Tibial artery (tissue), 4 donors: ENCODE measurements around the gene SF3B2.

Experiments
- DNase-seq, 2 donors: peaks; one replicate each; pipeline ENCODE4 v3.0.0-alpha.2; 2019
- H3K27ac ChIP-seq, 2 donors: fragments of 200-600 bp; sonication (generic) in 1 of 2; 1 replicate in 1 of 2; 2 replicates in 1 of 2; pipeline ENCODE4 v1.5.1; 2018 to 2019; ENCODE audit warnings: mild to moderate bottlenecking in 1 of 2
- H3K27me3 ChIP-seq, 2 donors: fragments of 200-600 bp; sonication (generic) in 1 of 2; one replicate each; pipeline versions ENCODE4 v1.5.1 to v1.6.0; 2016 to 2019
- H3K36me3 ChIP-seq, 3 donors: fragments of 200-600 bp; sonication (generic) in 2 of 3; one replicate each; pipeline ENCODE4 v1.5.1; 2016 to 2019; ENCODE audit warnings: mild to moderate bottlenecking in 2 of 3
- H3K4me1 ChIP-seq, 4 donors: fragments of 200-600 bp; sonication (generic) in 2 of 4; 1 replicate in 3 of 4; 2 replicates in 1 of 4; pipeline ENCODE4 v1.5.1; 2016 to 2019
- H3K4me3 ChIP-seq, 2 donors: fragments of 200-600 bp; sonication (generic) in 1 of 2; 1 replicate in 1 of 2; 2 replicates in 1 of 2; pipeline ENCODE4 v1.5.1; 2018 to 2019; ENCODE audit warnings: mild to moderate bottlenecking in 2 of 2
- H3K9me3 ChIP-seq, 3 donors: fragments of 200-600 bp; sonication (generic) in 1 of 3; one replicate each; pipeline ENCODE4 v1.5.1; 2016 to 2019
- intact Hi-C: fragments of 100-400 bp; cut with DNase I; formaldehyde crosslinking; loops from one replicate; pipeline ENCODE4 v1.15.0; 2023; ENCODE audit warnings: low total_unique reads
- TF ChIP-seq, protein P1 (sequence below), 2 experiments: fragments of 200-600 bp in 1 of 2; fragments of 450-650 bp in 1 of 2; IDR thresholded peaks; one replicate each; pipeline ENCODE4 v1.5.1; 2017 to 2019; ENCODE audit warnings: antibody characterized with exemption in 2 of 2, mild to moderate bottlenecking in 1 of 2, moderate library complexity in 1 of 2

SF3B2 gene

DNA sequence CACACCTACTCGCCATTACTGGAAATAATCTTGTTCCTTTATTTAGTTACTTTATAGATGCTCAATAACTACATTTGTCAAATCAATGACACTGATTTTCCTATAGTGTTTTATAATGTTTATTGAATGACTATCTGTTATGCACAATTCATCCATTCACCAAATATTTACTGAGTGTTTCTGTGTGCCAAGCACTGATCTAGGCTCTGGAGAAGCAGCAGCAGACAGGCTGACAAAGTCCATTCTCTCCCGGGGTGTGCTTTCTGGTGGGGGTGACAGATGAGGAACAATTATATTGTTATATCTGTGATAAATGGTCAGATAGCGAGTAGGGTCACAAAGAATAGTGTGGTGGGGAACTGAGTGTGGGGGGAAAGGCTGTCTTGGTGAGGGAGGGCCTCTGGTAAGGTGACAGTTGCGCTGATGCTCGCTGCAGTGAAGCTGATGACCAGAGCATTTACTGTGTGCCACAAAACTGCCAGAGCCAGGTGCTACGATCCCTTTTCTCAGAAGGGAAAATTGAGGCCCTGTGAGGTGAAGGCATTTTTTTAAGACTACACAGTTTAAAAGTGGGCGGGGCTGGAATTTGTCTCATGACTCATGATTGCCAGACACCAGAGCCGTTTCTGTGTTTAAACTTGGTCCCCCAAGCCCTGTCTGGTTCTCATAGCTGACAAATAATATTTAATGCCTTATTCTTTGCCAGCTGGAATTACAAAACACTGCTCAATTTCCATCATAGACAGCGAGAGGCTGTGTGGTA is 28.1 kb downstream of the SF3B2 start:
- intact Hi-C loops, result no loop called here
- TF ChIP-seq, protein P1, sequence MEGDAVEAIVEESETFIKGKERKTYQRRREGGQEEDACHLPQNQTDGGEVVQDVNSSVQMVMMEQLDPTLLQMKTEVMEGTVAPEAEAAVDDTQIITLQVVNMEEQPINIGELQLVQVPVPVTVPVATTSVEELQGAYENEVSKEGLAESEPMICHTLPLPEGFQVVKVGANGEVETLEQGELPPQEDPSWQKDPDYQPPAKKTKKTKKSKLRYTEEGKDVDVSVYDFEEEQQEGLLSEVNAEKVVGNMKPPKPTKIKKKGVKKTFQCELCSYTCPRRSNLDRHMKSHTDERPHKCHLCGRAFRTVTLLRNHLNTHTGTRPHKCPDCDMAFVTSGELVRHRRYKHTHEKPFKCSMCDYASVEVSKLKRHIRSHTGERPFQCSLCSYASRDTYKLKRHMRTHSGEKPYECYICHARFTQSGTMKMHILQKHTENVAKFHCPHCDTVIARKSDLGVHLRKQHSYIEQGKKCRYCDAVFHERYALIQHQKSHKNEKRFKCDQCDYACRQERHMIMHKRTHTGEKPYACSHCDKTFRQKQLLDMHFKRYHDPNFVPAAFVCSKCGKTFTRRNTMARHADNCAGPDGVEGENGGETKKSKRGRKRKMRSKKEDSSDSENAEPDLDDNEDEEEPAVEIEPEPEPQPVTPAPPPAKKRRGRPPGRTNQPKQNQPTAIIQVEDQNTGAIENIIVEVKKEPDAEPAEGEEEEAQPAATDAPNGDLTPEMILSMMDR (IDR thresholded peaks at IDR 0.05), result no peak
- no peak overlapping the region for H3K4me3 ChIP-seq

DNA sequence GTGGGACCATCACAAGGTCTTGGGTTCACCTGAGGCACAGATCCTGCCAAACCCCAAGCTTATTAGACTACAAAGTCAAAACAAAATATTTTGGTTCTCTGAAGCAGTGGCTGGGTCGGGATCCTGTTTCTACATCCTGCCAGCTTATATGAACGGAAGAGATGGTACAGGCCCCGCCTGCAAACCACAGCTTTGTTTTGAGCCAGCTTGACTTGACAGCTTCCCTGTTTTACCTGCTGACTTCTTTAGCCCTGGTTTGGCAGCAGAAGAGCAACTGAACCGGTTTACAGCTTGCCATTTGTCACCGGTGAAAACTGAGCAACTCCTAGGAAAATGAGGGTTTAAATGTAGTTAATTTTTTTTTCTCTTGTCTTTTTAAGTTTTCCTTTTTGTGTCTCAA is 29.3 kb downstream of the SF3B2 start:
- Histone ChIP-seq H3K27ac (peak overlapping the region; percentile 53 to 68), H3K4me3 (no peak overlapping the region), H3K4me1 (peaks cover 0 to 71% (median 54%) of the 10 kb centered on the region in 4 donors), H3K27me3 (no peaks in the 10 kb centered on the region), H3K9me3 (no peaks in the 10 kb centered on the region), H3K36me3 (no peaks in the 10 kb centered on the region)
- TF ChIP-seq, protein P1 (IDR thresholded peaks at IDR 0.05), result no peak
- DNase-seq, result peak; percentile 61 to 69
- intact Hi-C loops, result no loop called here

More for the DNA sequence above, 28.1 kb downstream of the SF3B2 start:
- peaks cover 0 to 69% (median 56%) of the 10 kb centered on the region in 4 donors for H3K4me1 ChIP-seq
- peaks cover 0 to 2% (median 0%) of the 10 kb centered on the region in 3 donors for H3K36me3 ChIP-seq
- H3K27me3 ChIP-seq, result no peaks in the 10 kb centered on the region
- H3K9me3 ChIP-seq, result no peaks in the 10 kb centered on the region
- H3K27ac ChIP-seq, result peak overlapping the region; percentile 53 to 68
- DNase-seq, result peak; percentile 82 to 84

DNA sequence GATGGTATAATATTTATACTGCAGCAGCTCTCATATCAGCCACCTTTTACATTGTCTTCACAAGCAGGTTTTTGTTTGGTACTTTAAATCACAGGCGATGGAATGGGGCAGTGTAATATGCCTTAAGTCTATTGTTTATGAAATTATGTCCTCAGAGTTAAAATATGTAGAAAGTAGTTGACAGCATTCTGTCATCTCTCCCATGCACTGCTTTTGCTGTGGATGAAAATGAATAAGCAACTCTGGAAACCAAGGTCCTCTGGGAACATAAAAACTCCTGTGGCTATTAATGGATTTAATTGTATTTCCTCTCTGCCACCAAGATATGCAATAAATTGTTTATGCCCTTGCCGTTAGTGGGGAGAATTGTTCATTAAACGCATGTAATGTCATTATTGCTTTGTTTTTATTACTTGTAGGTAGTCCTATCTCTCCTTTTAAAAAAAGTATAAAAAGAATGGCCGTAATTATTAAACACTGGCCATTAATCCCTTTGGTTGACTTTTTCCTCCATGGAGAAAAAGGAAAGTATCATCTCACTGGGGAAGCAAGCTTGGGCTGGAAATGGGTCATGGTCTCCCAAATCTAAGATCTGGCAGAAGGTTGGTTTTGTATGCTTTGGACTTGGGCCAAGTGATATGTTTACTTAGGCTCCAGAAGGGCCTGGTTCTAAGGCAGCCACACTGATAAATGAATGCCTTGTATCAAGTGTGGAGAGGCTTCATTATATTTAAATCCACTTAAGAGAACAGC is 31.0 kb downstream of the SF3B2 start:
- peak overlapping the region; percentile 5 to 43 for H3K27ac ChIP-seq
- DNase-seq, result no peak
- no peaks in the 10 kb centered on the region for H3K27me3 ChIP-seq
- TF ChIP-seq, protein P1 (IDR thresholded peaks at IDR 0.05), result no peak
- intact Hi-C loops, result no loop called here
- H3K4me3 ChIP-seq, result no peak overlapping the region
- no peaks in the 10 kb centered on the region for H3K9me3 ChIP-seq
- H3K36me3 ChIP-seq, result no peaks in the 10 kb centered on the region
- H3K4me1 ChIP-seq, result peaks cover 0 to 63% (median 49%) of the 10 kb centered on the region in 4 donors

DNA sequence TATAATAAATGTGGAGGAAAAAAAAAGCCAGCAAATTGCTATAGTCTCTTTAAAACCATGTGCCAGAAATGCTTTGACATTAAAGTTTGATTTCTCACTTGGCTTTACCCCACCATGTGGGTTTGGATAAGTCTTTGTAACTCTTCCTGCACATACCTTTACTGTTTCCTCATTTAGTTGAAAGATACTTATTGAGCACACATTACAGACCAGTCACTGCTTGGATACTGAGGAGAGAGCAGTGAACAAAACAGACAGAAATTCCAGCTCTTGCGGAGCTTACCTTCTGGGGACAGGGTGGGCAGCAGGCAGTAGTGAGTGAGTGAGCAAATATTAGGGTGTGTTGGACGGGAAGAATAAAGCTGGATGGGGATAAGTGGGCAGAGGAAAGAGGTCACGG is 31.6 kb downstream of the SF3B2 start:
- Histone ChIP-seq H3K4me3 (no peak overlapping the region), H3K27ac (peak overlapping the region; percentile 5 to 43), H3K4me1 (peaks cover 0 to 63% (median 49%) of the 10 kb centered on the region in 4 donors), H3K9me3 (no peaks in the 10 kb centered on the region), H3K27me3 (no peaks in the 10 kb centered on the region), H3K36me3 (no peaks in the 10 kb centered on the region)
- intact Hi-C loops, result no loop called here
- TF ChIP-seq, protein P1 (IDR thresholded peaks at IDR 0.05), result no peak
- no peak for DNase-seq

DNA sequence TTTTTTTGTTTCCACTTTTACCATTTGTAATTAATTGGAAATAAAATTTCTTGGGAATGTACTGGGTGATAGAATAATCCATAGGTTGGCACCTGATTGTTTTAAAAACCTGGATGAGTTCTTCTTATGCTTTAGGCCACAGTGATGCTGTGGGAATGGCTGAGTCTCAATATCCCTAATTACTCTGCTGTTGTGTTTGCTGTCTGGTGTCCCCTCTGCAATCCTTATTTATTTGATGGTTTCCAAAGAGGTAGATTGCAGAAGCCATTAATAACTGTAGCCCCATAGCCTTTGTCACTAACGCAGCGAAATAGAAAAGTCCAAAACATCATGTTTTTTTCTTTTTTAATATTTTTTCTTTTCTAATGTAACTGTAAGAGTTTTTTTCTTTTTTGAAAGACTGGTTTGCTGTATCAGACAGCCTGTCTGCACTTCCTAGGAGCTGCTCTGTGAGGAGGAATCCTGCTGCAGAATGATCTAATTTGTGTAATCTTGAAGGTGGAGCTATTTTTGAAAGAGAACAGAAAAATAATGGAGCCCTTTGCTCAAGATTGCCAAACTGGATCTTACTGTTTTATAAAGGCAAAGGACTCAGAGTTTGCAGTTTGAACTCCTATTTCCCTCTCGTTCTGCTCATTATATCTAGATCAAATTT is 32.8 kb downstream of the SF3B2 start:
- no peak overlapping the region for H3K4me3 ChIP-seq
- DNase-seq, result no peak
- TF ChIP-seq, protein P1 (IDR thresholded peaks at IDR 0.05), result no peak
- H3K4me1 ChIP-seq, result peaks cover 0 to 58% (median 46%) of the 10 kb centered on the region in 4 donors
- no peaks in the 10 kb centered on the region for H3K36me3 ChIP-seq
- no peaks in the 10 kb centered on the region for H3K9me3 ChIP-seq
- intact Hi-C loops, result no loop called here
- H3K27me3 ChIP-seq, result no peaks in the 10 kb centered on the region
- no peak overlapping the region for H3K27ac ChIP-seq
